HCT116 (cell line): ENCODE measurements around the gene THOC6. TPM values are rescaled to one million over a fixed set of nuclear protein-coding genes. Genes with fewer than 3 reads are reported as not detected.

Source experiments
- ATAC-seq: fragments of 200-7000 bp; cut with Tn5 transposase; 2 replicates; pipeline ENCODE4 v1.9.1; 2020; ENCODE audit warnings: mild to moderate bottlenecking, moderate library complexity
- BruUV-seq: library from RNA; stranded (reverse); fragments of 400-500 nt; replicated peaks from 2 replicates; lab custom pipeline; 2021; lab: Mats Ljungman, UMichigan
- CTCF ChIA-PET: fragments of 300-600 bp; sonication (Branson Sonifier 250); formaldehyde crosslinking; loops from one replicate; lab custom pipeline; 2021; ENCODE audit warnings: antibody characterized with exemption; lab: Charles Lee
- POLR2A ChIA-PET: fragments of 300-600, 350-600 bp; sonication (Branson Sonifier 250); formaldehyde crosslinking; loops from one replicate; lab custom pipeline; 2021; ENCODE audit warnings: antibody characterized with exemption; lab: Charles Lee
- RAD21 ChIA-PET, 2 experiments: fragments of 300-600 bp; sonication (Branson Sonifier 250); formaldehyde crosslinking; loops; one replicate each; lab custom pipeline; 2023; ENCODE audit warnings: low total read pairs in 2 of 2; ENCODE audit not compliant: uncharacterized antibody in 2 of 2, unreplicated experiment in 2 of 2, low non-redundant PET in 1 of 2; lab: Charles Lee
- DNase-seq: peaks from one replicate; pipeline ENCODE4 v3.0.0-alpha.2; 2010; ENCODE audit warnings: low read depth, low spot score
- H2AFZ ChIP-seq: fragments of 200-600 bp; shearing (Covaris generic), sonication (generic); 2 replicates; pipeline ENCODE4 v1.6.1; 2017; ENCODE audit warnings: low read depth, mixed run types, mixed read lengths, antibody characterized with exemption, low read length; ENCODE audit not compliant: poor library complexity, severe bottlenecking
- H3K27ac ChIP-seq: 2 replicates; pipeline ENCODE4 v1.5.1; 2012; ENCODE audit warnings: low read depth, low read length
- H3K27me3 ChIP-seq: fragments of 200-600 bp; sonication (generic); 2 replicates; pipeline ENCODE4 v1.6.1; 2016; ENCODE audit warnings: mixed run types, low read length, mixed read lengths; ENCODE audit not compliant: insufficient read depth
- H3K36me3 ChIP-seq, 2 experiments: fragments of 200-500 bp in 1 of 2; fragments of 200-600 bp in 1 of 2; sonication (Bioruptor generic) in 1 of 2; sonication (generic) in 1 of 2; 2 replicates each; pipeline versions ENCODE4 v1.5.1 to v1.6.1; 2014 to 2016; ENCODE audit warnings: low read length in 2 of 2, inconsistent platforms in 1 of 2, mixed read lengths in 1 of 2, mixed run types in 1 of 2; ENCODE audit not compliant: insufficient read depth in 2 of 2, control insufficient read depth in 1 of 2
- H3K4me1 ChIP-seq, 2 experiments: fragments of 200-600 bp in 1 of 2; sonication (generic) in 1 of 2; 2 replicates each; pipeline versions ENCODE4 v1.5.1 to v1.6.1; 2012 to 2017; ENCODE audit warnings: low read length in 2 of 2, inconsistent platforms in 1 of 2, mild to moderate bottlenecking in 1 of 2, mixed read lengths in 1 of 2, mixed run types in 1 of 2, moderate library complexity in 1 of 2; ENCODE audit not compliant: insufficient read depth in 2 of 2, control insufficient read depth in 1 of 2
- H3K4me2 ChIP-seq: fragments of 200-600 bp; sonication (generic); 2 replicates; pipeline ENCODE4 v1.6.1; 2017; ENCODE audit warnings: mixed run types, low read length, mixed read lengths
- H3K4me3 ChIP-seq, 2 experiments: fragments of 200-600 bp in 1 of 2; sonication (generic) in 1 of 2; replicated peaks in 1 of 2; 2 replicates each; pipeline ENCODE4 v1.5.1; 2011 to 2016; ENCODE audit warnings: low read length in 2 of 2, control low read depth in 1 of 2, low read depth in 1 of 2, mild to moderate bottlenecking in 1 of 2, mixed read lengths in 1 of 2, mixed run types in 1 of 2
- H3K79me2 ChIP-seq: fragments of 200-600 bp; sonication (generic); 2 replicates; pipeline ENCODE4 v1.6.1; 2017; ENCODE audit warnings: mild to moderate bottlenecking, mixed run types, low read length, moderate library complexity, mixed read lengths; ENCODE audit not compliant: insufficient read depth
- H3K9ac ChIP-seq: fragments of 200-600 bp; sonication (generic); 2 replicates; pipeline ENCODE4 v1.6.1; 2016; ENCODE audit warnings: low read length, mixed read lengths
- H3K9me2 ChIP-seq: fragments of 200-600 bp; sonication (generic), shearing (Covaris generic); 2 replicates; pipeline ENCODE4 v1.6.1; 2017; ENCODE audit warnings: mixed run types, mild to moderate bottlenecking, moderate library complexity; ENCODE audit not compliant: insufficient read depth
- H3K9me3 ChIP-seq, 2 experiments: fragments of 200-500 bp in 1 of 2; fragments of 200-600 bp in 1 of 2; sonication (Bioruptor generic) in 1 of 2; sonication (generic) in 1 of 2; 2 replicates each; pipeline ENCODE4 v1.6.1; 2014 to 2017; ENCODE audit warnings: low read length in 2 of 2, mixed read lengths in 2 of 2, inconsistent platforms in 1 of 2, low read depth in 1 of 2, mild to moderate bottlenecking in 1 of 2, mixed run types in 1 of 2, moderate library complexity in 1 of 2; ENCODE audit not compliant: control insufficient read depth in 1 of 2, insufficient read depth in 1 of 2
- H4K20me1 ChIP-seq: fragments of 200-600 bp; sonication (generic), shearing (Covaris generic); 2 replicates; pipeline ENCODE4 v1.6.1; 2017; ENCODE audit warnings: mixed run types, mild to moderate bottlenecking, moderate library complexity; ENCODE audit not compliant: insufficient read depth
- CBX3 ChIP-seq: IDR thresholded peaks from 2 replicates; pipeline ENCODE4 v1.6.1; 2012; ENCODE audit warnings: low read depth
- EGR1 ChIP-seq: IDR thresholded peaks from 2 replicates; pipeline ENCODE4 v1.6.1; 2012; ENCODE audit warnings: low read depth
- ELF1 ChIP-seq: IDR thresholded peaks from 2 replicates; pipeline ENCODE4 v1.6.1; 2012; ENCODE audit warnings: low read depth, borderline replicate concordance
- SIN3A ChIP-seq: IDR thresholded peaks from 2 replicates; pipeline ENCODE4 v1.6.1; 2012; ENCODE audit warnings: low read depth
- TCF7L2 ChIP-seq: IDR thresholded peaks from 2 replicates; pipeline ENCODE4 v1.7.0; 2011; ENCODE audit warnings: borderline replicate concordance, inconsistent platforms; ENCODE audit not compliant: insufficient read depth, insufficient read length; ENCODE audit errors: extremely low read depth
- ZFX ChIP-seq: fragments of 450-650 bp; IDR thresholded peaks from 2 replicates; pipeline ENCODE4 v1.6.1; 2017
- ZNF274 ChIP-seq: fragments of 200-500 bp; sonication (Bioruptor generic); IDR thresholded peaks from 2 replicates; pipeline ENCODE4 v1.6.1; 2014; ENCODE audit warnings: mild to moderate bottlenecking, low read depth, low read length, inconsistent platforms
- intact Hi-C: fragments of 100-400 bp; cut with micrococcal nuclease; formaldehyde crosslinking; loops from 2 replicates; pipeline ENCODE4 v1.10.0; 2022
- total RNA-seq: library from RNA; stranded (reverse); gene quantifications from one replicate; pipeline ENCODE4 v1.2.1, GENCODE V29; 2021; ENCODE audit not compliant: unreplicated experiment
- TF ChIP-seq, protein P1 (sequence below), 3 experiments: fragments of 200-600 bp in 1 of 3; sonication (generic) in 1 of 3; IDR thresholded peaks in 2 of 3; conservative IDR thresholded peaks in 1 of 3; 2 replicates each; pipeline ENCODE4 v1.5.1; 2012 to 2017; ENCODE audit warnings: low read depth in 2 of 3, low read length in 2 of 3, antibody characterized with exemption in 1 of 3, borderline replicate concordance in 1 of 3, control low read depth in 1 of 3, mild to moderate bottlenecking in 1 of 3, mixed read lengths in 1 of 3, mixed run types in 1 of 3, moderate library complexity in 1 of 3; ENCODE audit not compliant: insufficient read depth in 1 of 3
- TF ChIP-seq, protein P2 (sequence below): IDR thresholded peaks from 2 replicates; pipeline ENCODE4 v1.6.1; 2012

The THOC6 gene
- total RNA-seq, 1 experiment from 2014 or later: 62.9 TPM

DNA sequence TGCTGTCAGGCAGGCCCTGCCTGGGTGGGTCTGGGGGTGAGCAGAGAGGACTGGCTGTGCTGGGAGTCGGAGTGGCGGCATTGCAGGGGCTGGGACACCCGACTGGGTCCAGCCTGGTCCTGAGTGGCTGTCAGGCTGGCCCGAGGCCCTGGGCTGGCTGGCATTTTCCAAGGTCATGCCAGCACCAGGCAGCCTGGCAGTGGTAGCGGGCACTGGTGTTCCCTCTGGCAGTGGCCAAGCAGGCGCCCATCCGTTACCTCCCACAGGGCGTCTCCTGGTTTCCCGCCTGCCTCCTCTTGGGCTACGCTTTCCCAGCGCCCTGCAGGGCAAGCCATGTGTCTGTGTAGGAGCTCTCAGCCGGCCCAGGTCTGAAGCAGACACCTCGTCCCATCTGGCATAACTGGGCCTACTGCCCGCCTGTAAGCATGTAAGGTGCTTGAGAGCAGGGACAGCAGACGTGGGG, 37.9 kb upstream of the THOC6 start:
- Histone ChIP-seq H3K4me2 (no peak overlapping the region), H3K9ac (no peak overlapping the region), H3K36me3 (no peaks in the 10 kb centered on the region), H3K79me2 (no peaks in the 10 kb centered on the region; the same call in 1 of the 2 replicates), H2AFZ (no peak overlapping the region), H3K27me3 (no peaks in the 10 kb centered on the region), H4K20me1 (no peaks in the 10 kb centered on the region), H3K27ac (no peak overlapping the region), H3K9me2 (no peaks in the 10 kb centered on the region)
- DNase-seq: no peak
- CTCF ChIA-PET: interaction anchor here (1.1 kb wide), 1 partner anchor 46 kb away, joined by 3 read pairs; no protein-coding TSS in a partner anchor
- POLR2A ChIA-PET: interaction anchor here (1.5 kb wide), 1 partner anchor 34 kb away, joined by 3 read pairs; the partner anchor contains the start of gene TNFRSF12A
- no TSS peak for BruUV-seq
- RAD21 ChIA-PET: no interaction called here
- TF ChIP-seq EGR1 (no peak), TCF7L2 (no peak), ELF1 (no peak), ZFX (no peak)
- TF ChIP-seq, all 23 proteins: peak for 0
- H3K4me1 ChIP-seq: peaks cover 24 to 46% of the 10 kb centered on the region in 2 experiments
- no peaks in the 10 kb centered on the region for H3K9me3 ChIP-seq
- ATAC-seq: no peak
- intact Hi-C loops: no loop called here
- H3K4me3 ChIP-seq: no peak overlapping the region

DNA sequence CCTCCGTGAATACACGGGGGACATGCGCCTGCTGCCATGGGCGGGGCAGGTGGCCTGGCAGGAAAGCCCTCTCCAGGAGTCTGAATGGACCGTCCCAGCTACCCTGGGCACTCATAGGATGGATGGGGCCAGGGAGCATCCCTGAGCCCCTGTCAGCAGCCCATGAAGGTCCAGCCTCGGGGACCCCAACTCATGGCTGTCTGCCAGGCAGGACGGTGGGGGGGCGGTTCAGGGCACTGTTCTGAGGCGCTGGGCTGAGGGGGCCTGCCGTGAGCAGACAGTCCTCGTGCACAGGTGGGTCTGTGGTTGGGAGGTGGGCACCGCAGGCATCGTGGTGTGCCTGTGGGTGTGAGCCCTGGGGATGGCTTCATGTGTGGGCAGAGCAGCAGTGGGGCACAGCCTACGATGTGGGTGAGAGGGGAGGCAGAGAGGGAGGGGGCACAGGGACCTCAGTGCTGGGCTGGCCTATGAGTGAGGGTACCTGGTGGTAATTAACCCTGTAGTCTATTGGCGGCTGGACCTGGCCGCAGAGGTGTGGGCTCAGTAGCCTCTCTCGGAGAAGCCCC, 37.1 kb upstream of the THOC6 start:
- CTCF ChIA-PET: no interaction called here
- Histone ChIP-seq H3K4me3 (no peak overlapping the region), H3K79me2 (no peaks in the 10 kb centered on the region), H3K4me1 (peaks cover 22 to 46% of the 10 kb centered on the region in 2 experiments), H2AFZ (no peak overlapping the region), H3K9me3 (no peaks in the 10 kb centered on the region), H3K9ac (no peak overlapping the region), H3K9me2 (no peaks in the 10 kb centered on the region), H3K4me2 (no peak overlapping the region), H3K27me3 (no peaks in the 10 kb centered on the region), H3K36me3 (no peaks in the 10 kb centered on the region), H4K20me1 (no peaks in the 10 kb centered on the region), H3K27ac (no peak overlapping the region)
- ATAC-seq: no peak
- intact Hi-C loops: no loop called here
- RAD21 ChIA-PET: no interaction called here
- BruUV-seq: no TSS peak
- POLR2A ChIA-PET: interaction anchor here (1.5 kb wide), 1 partner anchor 33 kb away, joined by 3 read pairs; the partner anchor contains the start of gene TNFRSF12A
- TF ChIP-seq ZNF274 (no peak), CBX3 (no peak), SIN3A (no peak)
- TF ChIP-seq, protein P1, sequence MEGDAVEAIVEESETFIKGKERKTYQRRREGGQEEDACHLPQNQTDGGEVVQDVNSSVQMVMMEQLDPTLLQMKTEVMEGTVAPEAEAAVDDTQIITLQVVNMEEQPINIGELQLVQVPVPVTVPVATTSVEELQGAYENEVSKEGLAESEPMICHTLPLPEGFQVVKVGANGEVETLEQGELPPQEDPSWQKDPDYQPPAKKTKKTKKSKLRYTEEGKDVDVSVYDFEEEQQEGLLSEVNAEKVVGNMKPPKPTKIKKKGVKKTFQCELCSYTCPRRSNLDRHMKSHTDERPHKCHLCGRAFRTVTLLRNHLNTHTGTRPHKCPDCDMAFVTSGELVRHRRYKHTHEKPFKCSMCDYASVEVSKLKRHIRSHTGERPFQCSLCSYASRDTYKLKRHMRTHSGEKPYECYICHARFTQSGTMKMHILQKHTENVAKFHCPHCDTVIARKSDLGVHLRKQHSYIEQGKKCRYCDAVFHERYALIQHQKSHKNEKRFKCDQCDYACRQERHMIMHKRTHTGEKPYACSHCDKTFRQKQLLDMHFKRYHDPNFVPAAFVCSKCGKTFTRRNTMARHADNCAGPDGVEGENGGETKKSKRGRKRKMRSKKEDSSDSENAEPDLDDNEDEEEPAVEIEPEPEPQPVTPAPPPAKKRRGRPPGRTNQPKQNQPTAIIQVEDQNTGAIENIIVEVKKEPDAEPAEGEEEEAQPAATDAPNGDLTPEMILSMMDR (IDR thresholded peaks at IDR 0.05 in 2 of 3, conservative IDR thresholded peaks at IDR 0.05 in 1 of 3; ENCODE audit: borderline replicate concordance in 1 of 3, insufficient read depth in 1 of 3, low read depth in 2 of 3, low read length in 2 of 3): no peak
- TF ChIP-seq, protein P2, sequence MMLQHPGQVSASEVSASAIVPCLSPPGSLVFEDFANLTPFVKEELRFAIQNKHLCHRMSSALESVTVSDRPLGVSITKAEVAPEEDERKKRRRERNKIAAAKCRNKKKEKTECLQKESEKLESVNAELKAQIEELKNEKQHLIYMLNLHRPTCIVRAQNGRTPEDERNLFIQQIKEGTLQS: no peak
- no peak for DNase-seq
